Tibial nerve (tissue), 4 donors: Measurements from ENCODE around the gene MOCOS.

ENCODE experiments used
- EP300 ChIP-seq, 2 donors: sonication (generic); formaldehyde crosslinking; IDR thresholded peaks; one replicate each; pipeline ENCODE4 v1.6.1; 2017; ENCODE audit warnings: antibody characterized with exemption in 2 of 2, mild to moderate bottlenecking in 1 of 2
- POLR2A ChIP-seq, 2 donors: fragments of 450-650 bp; IDR thresholded peaks; one replicate each; pipeline ENCODE4 v1.6.1; 2017; ENCODE audit warnings: antibody characterized with exemption in 2 of 2, mild to moderate bottlenecking in 2 of 2, moderate library complexity in 2 of 2
- TF ChIP-seq, protein P1 (sequence below), 5 experiments: fragments of 200-600 bp in 3 of 5; fragments of 450-650 bp in 2 of 5; sonication (generic) in 3 of 5; IDR thresholded peaks; one replicate each; pipeline ENCODE4 v1.5.1; 2016 to 2019; ENCODE audit warnings: antibody characterized with exemption in 5 of 5, mild to moderate bottlenecking in 3 of 5, moderate library complexity in 2 of 5

DNA sequence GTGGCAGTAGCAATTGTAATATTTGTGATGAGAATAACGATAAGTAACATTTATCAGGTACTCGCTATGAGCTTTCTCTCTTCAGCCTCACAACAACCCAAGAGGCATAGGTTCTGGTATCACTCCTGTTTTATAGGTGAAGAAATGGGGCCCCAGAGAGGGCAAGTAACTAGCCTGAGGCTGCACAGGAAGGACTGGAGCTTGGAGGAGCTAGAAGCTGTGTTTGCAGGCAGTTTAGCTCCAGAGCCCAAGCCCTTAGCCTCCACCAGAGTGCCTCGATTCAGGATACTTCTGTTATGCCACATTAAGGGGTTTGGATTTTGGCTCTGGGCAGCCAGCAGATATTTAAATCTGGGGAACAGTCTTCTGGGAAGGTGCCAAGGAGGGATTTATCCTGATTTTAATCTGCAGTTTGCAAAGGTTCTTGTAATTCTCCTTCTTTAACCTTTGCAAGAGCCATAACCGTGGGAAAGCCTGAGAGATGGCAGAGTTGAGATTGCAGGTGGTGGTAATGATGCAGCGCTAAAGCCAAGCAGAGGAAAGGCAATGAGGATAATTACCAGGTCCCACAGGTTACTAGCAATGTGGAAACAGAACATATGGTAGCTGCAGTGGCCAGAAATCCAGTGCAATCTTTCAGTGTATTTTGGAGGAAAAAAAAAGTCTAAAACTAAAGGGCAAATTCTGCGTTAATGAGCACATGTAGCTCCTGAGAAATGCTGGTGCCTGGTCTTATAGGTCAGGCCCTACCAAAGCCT, 9.1 kb downstream of the MOCOS start:
- TF ChIP-seq POLR2A (IDR thresholded peaks at IDR 0.05) (no peak), EP300 (IDR thresholded peaks at IDR 0.05) (no peak)
- TF ChIP-seq, protein P1, sequence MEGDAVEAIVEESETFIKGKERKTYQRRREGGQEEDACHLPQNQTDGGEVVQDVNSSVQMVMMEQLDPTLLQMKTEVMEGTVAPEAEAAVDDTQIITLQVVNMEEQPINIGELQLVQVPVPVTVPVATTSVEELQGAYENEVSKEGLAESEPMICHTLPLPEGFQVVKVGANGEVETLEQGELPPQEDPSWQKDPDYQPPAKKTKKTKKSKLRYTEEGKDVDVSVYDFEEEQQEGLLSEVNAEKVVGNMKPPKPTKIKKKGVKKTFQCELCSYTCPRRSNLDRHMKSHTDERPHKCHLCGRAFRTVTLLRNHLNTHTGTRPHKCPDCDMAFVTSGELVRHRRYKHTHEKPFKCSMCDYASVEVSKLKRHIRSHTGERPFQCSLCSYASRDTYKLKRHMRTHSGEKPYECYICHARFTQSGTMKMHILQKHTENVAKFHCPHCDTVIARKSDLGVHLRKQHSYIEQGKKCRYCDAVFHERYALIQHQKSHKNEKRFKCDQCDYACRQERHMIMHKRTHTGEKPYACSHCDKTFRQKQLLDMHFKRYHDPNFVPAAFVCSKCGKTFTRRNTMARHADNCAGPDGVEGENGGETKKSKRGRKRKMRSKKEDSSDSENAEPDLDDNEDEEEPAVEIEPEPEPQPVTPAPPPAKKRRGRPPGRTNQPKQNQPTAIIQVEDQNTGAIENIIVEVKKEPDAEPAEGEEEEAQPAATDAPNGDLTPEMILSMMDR (IDR thresholded peaks at IDR 0.05) = no peak
